Activated CD8-positive, alpha-beta T cell treated with anti-CD3 and anti-CD28 coated beads for 36 hours (primary cell): ENCODE measurements around the gene FRMD5. TPM values are rescaled to one million over a fixed set of nuclear protein-coding genes. Genes with fewer than 3 reads are reported as not detected.
A peak's percentile ranks its signal among the peaks of the same experiment; 100 is the strongest.
"Not testable (repeated sequence)": the region's sequence is repeated elsewhere in the genome, so short reads cannot be mapped to it uniquely, and the experiment has no call there.

Experiments
- ATAC-seq: fragments of 200-7000 bp; cut with Tn5 transposase; one replicate; pipeline ENCODE4 v1.10.0; 2021; ENCODE audit warnings: mild to moderate bottlenecking, moderate library complexity
- CTCF ChIA-PET: fragments of 350-600 bp; sonication (Branson Sonifier 250); formaldehyde crosslinking; loops from one replicate; lab custom pipeline; 2021; ENCODE audit warnings: antibody characterized with exemption; lab: Charles Lee
- POLR2A ChIA-PET: fragments of 350-600 bp; sonication (Branson Sonifier 250); formaldehyde crosslinking; loops from one replicate; lab custom pipeline; 2021; ENCODE audit warnings: antibody characterized with exemption; lab: Charles Lee
- DNase-seq: peaks from one replicate; pipeline ENCODE4 v3.0.0-alpha.2; 2020
- H3K27ac Mint-ChIP-seq: one replicate; pipeline ENCODE4 v1.8.0; 2021; ENCODE audit warnings: mild to moderate bottlenecking, mixed read lengths
- H3K27me3 Mint-ChIP-seq: one replicate; pipeline ENCODE4 v1.8.0; 2021; ENCODE audit warnings: mixed read lengths
- H3K36me3 Mint-ChIP-seq: one replicate; pipeline ENCODE4 v1.8.0; 2021; ENCODE audit warnings: low read depth, mixed read lengths
- H3K4me1 Mint-ChIP-seq: one replicate; pipeline ENCODE4 v1.8.0; 2021; ENCODE audit warnings: low read depth, mixed read lengths
- H3K4me3 Mint-ChIP-seq: one replicate; pipeline ENCODE4 v1.8.0; 2021; ENCODE audit warnings: mild to moderate bottlenecking, moderate library complexity, mixed read lengths
- H3K9me3 Mint-ChIP-seq: one replicate; pipeline ENCODE4 v1.8.0; 2021; ENCODE audit warnings: mixed read lengths
- intact Hi-C: fragments of 100-400 bp; cut with micrococcal nuclease; formaldehyde crosslinking; loops from one replicate; pipeline ENCODE4 v1.10.0; 2022
- total RNA-seq, 2 experiments: library from RNA; stranded (reverse); gene quantifications; one replicate each; pipeline ENCODE4 v1.2.3, GENCODE V29; 2021
- TF ChIP-seq, protein P1 (sequence below): fragments of 200-600 bp; IDR thresholded peaks from one replicate; pipeline ENCODE4 v1.8.0; 2022; ENCODE audit warnings: antibody characterized with exemption, mild to moderate bottlenecking

Gene FRMD5
- under 1 TPM; 0.23 to 0.25 TPM for total RNA-seq

DNA sequence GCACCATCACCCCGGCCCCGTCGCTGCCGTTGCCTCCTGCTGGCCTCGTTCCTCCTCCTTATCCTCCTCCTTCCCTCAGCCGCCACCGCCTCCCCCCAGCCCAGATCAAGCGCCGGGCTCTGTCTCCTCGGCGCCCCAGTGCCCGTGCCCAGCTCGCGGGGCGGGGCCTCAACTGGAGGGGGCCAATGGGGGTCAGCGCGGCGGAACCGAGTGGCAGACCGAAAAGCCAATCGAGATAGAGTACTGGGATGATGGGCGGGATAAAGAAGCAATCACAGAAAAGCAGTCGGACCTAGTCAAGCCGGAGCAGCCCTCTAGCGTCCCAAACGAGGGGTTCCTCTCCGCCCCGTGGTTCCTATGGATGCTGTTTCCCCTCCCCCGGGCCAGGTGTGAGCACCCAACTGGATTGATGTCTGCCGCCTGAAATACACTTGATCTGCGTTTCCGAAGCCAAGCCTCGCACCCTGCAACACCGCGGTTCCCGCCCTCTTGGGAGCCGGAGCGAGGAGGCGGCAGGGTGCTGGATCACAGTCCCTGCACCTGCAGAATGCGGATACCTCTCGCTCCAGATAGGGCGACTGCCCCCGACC lies at the start of gene FRMD5:
Gene FRMD5 (minus strand): TSS at position 121 of the 590 bp plus-strand sequence.
- H3K4me1 Mint-ChIP-seq: peaks cover 16% of the 10 kb centered on the region
- intact Hi-C loops: no loop called here
- ChIA-PET CTCF (interaction anchor here (1.1 kb wide), 1 partner anchor 25 kb away, joined by 3 read pairs; no protein-coding TSS in a partner anchor), POLR2A (interaction anchor here (0.6 kb wide), 1 partner anchor 1387 kb away, joined by 3 read pairs; no protein-coding TSS in a partner anchor)
- DNase-seq (peak; percentile 90), ATAC-seq (peak; percentile 99)
- H3K36me3 Mint-ChIP-seq: no peaks in the 10 kb centered on the region
- H3K4me3 Mint-ChIP-seq: peak within 1 kb of the TSS; percentile 70
- TF ChIP-seq, protein P1, sequence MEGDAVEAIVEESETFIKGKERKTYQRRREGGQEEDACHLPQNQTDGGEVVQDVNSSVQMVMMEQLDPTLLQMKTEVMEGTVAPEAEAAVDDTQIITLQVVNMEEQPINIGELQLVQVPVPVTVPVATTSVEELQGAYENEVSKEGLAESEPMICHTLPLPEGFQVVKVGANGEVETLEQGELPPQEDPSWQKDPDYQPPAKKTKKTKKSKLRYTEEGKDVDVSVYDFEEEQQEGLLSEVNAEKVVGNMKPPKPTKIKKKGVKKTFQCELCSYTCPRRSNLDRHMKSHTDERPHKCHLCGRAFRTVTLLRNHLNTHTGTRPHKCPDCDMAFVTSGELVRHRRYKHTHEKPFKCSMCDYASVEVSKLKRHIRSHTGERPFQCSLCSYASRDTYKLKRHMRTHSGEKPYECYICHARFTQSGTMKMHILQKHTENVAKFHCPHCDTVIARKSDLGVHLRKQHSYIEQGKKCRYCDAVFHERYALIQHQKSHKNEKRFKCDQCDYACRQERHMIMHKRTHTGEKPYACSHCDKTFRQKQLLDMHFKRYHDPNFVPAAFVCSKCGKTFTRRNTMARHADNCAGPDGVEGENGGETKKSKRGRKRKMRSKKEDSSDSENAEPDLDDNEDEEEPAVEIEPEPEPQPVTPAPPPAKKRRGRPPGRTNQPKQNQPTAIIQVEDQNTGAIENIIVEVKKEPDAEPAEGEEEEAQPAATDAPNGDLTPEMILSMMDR: no peak
- peaks cover 52% of the 10 kb centered on the region for H3K27me3 Mint-ChIP-seq
- no peaks in the 10 kb centered on the region for H3K9me3 Mint-ChIP-seq
- H3K27ac Mint-ChIP-seq: no peak within 1 kb of the TSS

DNA sequence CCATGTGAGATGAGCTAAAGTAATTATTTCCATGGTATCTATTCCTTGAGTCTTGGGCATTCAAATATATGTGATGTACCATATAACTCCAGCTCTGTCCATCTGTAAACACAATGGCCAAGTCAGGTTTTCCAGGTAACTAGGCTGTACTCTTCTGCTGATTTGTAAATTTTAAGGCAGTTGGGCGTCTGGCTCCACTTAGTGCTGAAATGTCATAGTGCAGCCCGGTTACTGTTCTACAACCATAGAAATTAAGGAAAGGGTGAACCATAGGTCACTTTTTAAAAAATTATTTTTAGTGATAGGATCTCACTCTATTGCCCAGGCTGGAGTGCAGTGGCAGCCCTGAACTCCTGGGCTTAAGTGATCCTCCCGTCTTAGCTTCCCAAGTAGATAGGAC lies 48.8 kb upstream of the FRMD5 start:
- Mint-ChIP-seq H3K9me3 (no peaks in the 10 kb centered on the region), H3K4me1 (no peaks in the 10 kb centered on the region), H3K27me3 (peaks cover 2% of the 10 kb centered on the region), H3K36me3 (no peaks in the 10 kb centered on the region), H3K4me3 (no peak overlapping the region), H3K27ac (no peak overlapping the region)
- ChIA-PET CTCF (interaction anchor here (0.8 kb wide), 1 partner anchor 12 kb away, joined by 3 read pairs; no protein-coding TSS in a partner anchor), POLR2A (no interaction called here)
- intact Hi-C loops: no loop called here
- ATAC-seq (no peak), DNase-seq (no peak)
- TF ChIP-seq, protein P1: no peak

- DNase-seq (no peak), ATAC-seq (no peak)
- Mint-ChIP-seq H3K4me3 (no peak overlapping the region), H3K36me3 (no peaks in the 10 kb centered on the region), H3K9me3 (no peaks in the 10 kb centered on the region), H3K27ac (no peak overlapping the region), H3K27me3 (peaks cover 2% of the 10 kb centered on the region), H3K4me1 (no peaks in the 10 kb centered on the region)
- intact Hi-C loops: no loop called here
- ChIA-PET POLR2A (no interaction called here), CTCF (interaction anchor here (0.8 kb wide), 1 partner anchor 11 kb away, joined by 3 read pairs; no protein-coding TSS in a partner anchor)
- TF ChIP-seq, protein P1: no peak
These were observed 48.1 kb upstream of the FRMD5 start for GRCh38 chr15:44243141-44243540.

- no peak overlapping the region for H3K4me3 Mint-ChIP-seq
- H3K9me3 Mint-ChIP-seq: no peaks in the 10 kb centered on the region
- no peak for DNase-seq
- ATAC-seq: no peak
- no peak overlapping the region for H3K27ac Mint-ChIP-seq
- TF ChIP-seq, protein P1: no peak
- H3K36me3 Mint-ChIP-seq: no peaks in the 10 kb centered on the region
- H3K4me1 Mint-ChIP-seq: no peaks in the 10 kb centered on the region
- intact Hi-C loops: no loop called here
- H3K27me3 Mint-ChIP-seq: peaks cover 1% of the 10 kb centered on the region
- CTCF ChIA-PET: interaction anchor here (0.8 to 1.1 kb wide), 3 partner anchors 12 to 103 kb away, joined by 3 read pairs; no protein-coding TSS in a partner anchor
- POLR2A ChIA-PET: no interaction called here
These were observed 36.8 kb upstream of the FRMD5 start for GRCh38 chr15:44231842-44232241.

- intact Hi-C loops, H3K27ac Mint-ChIP-seq, ATAC-seq, POLR2A ChIA-PET, H3K4me3 Mint-ChIP-seq, H3K9me3 Mint-ChIP-seq, DNase-seq, H3K4me1 Mint-ChIP-seq, CTCF ChIA-PET, H3K36me3 Mint-ChIP-seq, H3K27me3 Mint-ChIP-seq: not testable (repeated sequence)
These were observed 34.2 kb upstream of the FRMD5 start for GRCh38 chr15:44229301-44229700.
